B cell (primary cell): ENCODE measurements around the gene CTLA4. TPM values are rescaled to one million over a fixed set of nuclear protein-coding genes. Genes with fewer than 3 reads are reported as not detected.

Experiments
- ATAC-seq: fragments of 200-7000 bp; cut with Tn5 transposase; one replicate; pipeline ENCODE4 v1.10.0; 2021; ENCODE audit warnings: low read depth, mild to moderate bottlenecking, moderate number of reproducible peaks, moderate library complexity
- CTCF ChIA-PET: fragments of 350-600 bp; sonication (Branson Sonifier 250); formaldehyde crosslinking; loops from one replicate; lab custom pipeline; 2021; ENCODE audit warnings: antibody characterized with exemption, inconsistent platforms; lab: Charles Lee
- POLR2A ChIA-PET: fragments of 350-600 bp; sonication (Branson Sonifier 250); formaldehyde crosslinking; loops from one replicate; lab custom pipeline; 2021; ENCODE audit warnings: antibody characterized with exemption; lab: Charles Lee
- DNase-seq: peaks from one replicate; pipeline ENCODE4 v3.0.0; 2013
- H2AFZ ChIP-seq: 2 replicates; pipeline ENCODE4 v1.6.1; 2012; ENCODE audit warnings: mild to moderate bottlenecking, low read depth, low read length; ENCODE audit not compliant: insufficient read depth, poor library complexity, severe bottlenecking
- H3K27ac ChIP-seq, 2 donors: 1 replicate in 1 of 2; 2 replicates in 1 of 2; pipeline ENCODE4 v1.5.1; 2012 to 2013; ENCODE audit warnings: low read length in 2 of 2, mild to moderate bottlenecking in 2 of 2, moderate library complexity in 1 of 2
- H3K27me3 ChIP-seq, 4 experiments: fragments of 200-600 bp in 1 of 4; sonication (generic) in 1 of 4; replicated peaks in 1 of 4; 1 replicate in 2 of 4; 2 replicates in 2 of 4; pipeline versions ENCODE4 v1.6.1 to v1.7.0; 2013 to 2016; ENCODE audit warnings: low read length in 3 of 4, mild to moderate bottlenecking in 2 of 4, mixed read lengths in 1 of 4, moderate library complexity in 1 of 4; ENCODE audit not compliant: insufficient read depth in 4 of 4, control insufficient read depth in 3 of 4; ENCODE audit errors: control extremely low read depth in 1 of 4
- H3K36me3 ChIP-seq, 2 experiments: replicated peaks in 1 of 2; 1 replicate in 1 of 2; 2 replicates in 1 of 2; pipeline versions ENCODE4 v1.6.1 to v1.7.1; 2013; ENCODE audit warnings: low read length in 1 of 2; ENCODE audit not compliant: insufficient read depth in 2 of 2, control insufficient read depth in 1 of 2; ENCODE audit errors: control extremely low read depth in 1 of 2, extremely low read depth in 1 of 2
- H3K4me1 ChIP-seq, 2 donors: fragments of 200-600 bp in 1 of 2; sonication (generic) in 1 of 2; 1 replicate in 1 of 2; 2 replicates in 1 of 2; pipeline versions ENCODE4 v1.5.1 to v1.6.1; 2013 to 2017; ENCODE audit warnings: low read length in 2 of 2; ENCODE audit not compliant: control insufficient read depth in 2 of 2, insufficient read depth in 2 of 2
- H3K4me2 ChIP-seq: replicated peaks from 2 replicates; pipeline ENCODE3; 2012; ENCODE audit warnings: mild to moderate bottlenecking, low read depth, low read length; ENCODE audit not compliant: poor library complexity, severe bottlenecking
- H3K4me3 ChIP-seq, 5 experiments: fragments of 200-600 bp in 1 of 5; sonication (generic) in 1 of 5; 1 replicate in 3 of 5; 2 replicates in 2 of 5; pipeline versions ENCODE4 v1.5.1 to v1.7.0; 2011 to 2016; ENCODE audit warnings: low read length in 4 of 5, mild to moderate bottlenecking in 4 of 5, low read depth in 2 of 5, control low read depth in 1 of 5, moderate library complexity in 1 of 5; ENCODE audit not compliant: insufficient read depth in 1 of 5; ENCODE audit errors: control extremely low read depth in 1 of 5, extremely low read depth in 1 of 5
- H3K79me2 ChIP-seq: fragments of 200-600 bp; sonication (generic); one replicate; pipeline ENCODE4 v1.6.0; 2016; ENCODE audit warnings: low read length; ENCODE audit not compliant: control insufficient read depth, insufficient read depth
- H3K9ac ChIP-seq: fragments of 200-600 bp; sonication (generic); 2 replicates; pipeline ENCODE4 v1.6.1; 2017; ENCODE audit warnings: mild to moderate bottlenecking, low read length, moderate library complexity
- H3K9me3 ChIP-seq, 3 donors: one replicate each; pipeline versions ENCODE4 v1.6.1 to v1.7.1; 2013; ENCODE audit warnings: low read length in 2 of 3; ENCODE audit not compliant: control insufficient read depth in 2 of 3, insufficient read depth in 1 of 3; ENCODE audit errors: control extremely low read depth in 1 of 3
- H4K20me1 ChIP-seq: 2 replicates; pipeline ENCODE4 v1.6.0; 2012; ENCODE audit warnings: mild to moderate bottlenecking, low read length; ENCODE audit not compliant: insufficient read depth, control insufficient read depth, poor library complexity, severe bottlenecking
- H3K27ac Mint-ChIP-seq: one replicate; pipeline ENCODE4 v1.8.0; 2021; ENCODE audit warnings: mixed read lengths
- H3K27me3 Mint-ChIP-seq: one replicate; pipeline ENCODE4 v1.8.0; 2021; ENCODE audit warnings: mixed read lengths
- H3K4me1 Mint-ChIP-seq: one replicate; pipeline ENCODE4 v1.8.0; 2021; ENCODE audit warnings: mixed read lengths
- H3K4me3 Mint-ChIP-seq: one replicate; pipeline ENCODE4 v1.8.0; 2021; ENCODE audit warnings: mixed read lengths
- H3K9me3 Mint-ChIP-seq: one replicate; pipeline ENCODE4 v1.8.0; 2022; ENCODE audit warnings: mixed read lengths; ENCODE audit not compliant: insufficient read depth
- CTCF ChIP-seq: fragments of 200-600 bp; IDR thresholded peaks from one replicate; pipeline ENCODE4 v1.8.0; 2022; ENCODE audit warnings: antibody characterized with exemption, mild to moderate bottlenecking
- EZH2 ChIP-seq: IDR thresholded peaks from 2 replicates; pipeline ENCODE4 v1.6.1; 2012; ENCODE audit warnings: borderline replicate concordance, low read depth, mild to moderate bottlenecking, moderate library complexity, low read length; ENCODE audit not compliant: insufficient read depth, poor library complexity, severe bottlenecking
- WGBS: methylation state at CpG from one replicate; pipeline ENCODE4 v1.1.5; 2013; ENCODE audit warnings: missing lambda C conversion rate; ENCODE audit not compliant: insufficient coverage; 5-methylcytosine and 5-hydroxymethylcytosine counted together
- intact Hi-C: fragments of 100-400 bp; cut with micrococcal nuclease; formaldehyde crosslinking; loops from one replicate; pipeline ENCODE4 v1.10.0; 2022
- polyA plus RNA-seq: library from polyadenylated mRNA; depleted of rRNA; stranded (reverse); fragments of >200 nt; gene quantifications from 2 replicates; pipeline ENCODE4 v1.2.3, GENCODE V29; 2012
- total RNA-seq, 2 donors: library from RNA; stranded (reverse); fragments of 120-200 nt in 1 of 2; gene quantifications; 1 replicate in 1 of 2; 2 replicates in 1 of 2; pipeline versions ENCODE4 v1.2.3 to v1.2.4, GENCODE V29; 2013 to 2022

CTLA4 gene
- total and polyA plus RNA-seq, 2 donors (not counting 1 experiment from before 2014, with no cell fraction given): 0.30 TPM; not detected in 1

DNA sequence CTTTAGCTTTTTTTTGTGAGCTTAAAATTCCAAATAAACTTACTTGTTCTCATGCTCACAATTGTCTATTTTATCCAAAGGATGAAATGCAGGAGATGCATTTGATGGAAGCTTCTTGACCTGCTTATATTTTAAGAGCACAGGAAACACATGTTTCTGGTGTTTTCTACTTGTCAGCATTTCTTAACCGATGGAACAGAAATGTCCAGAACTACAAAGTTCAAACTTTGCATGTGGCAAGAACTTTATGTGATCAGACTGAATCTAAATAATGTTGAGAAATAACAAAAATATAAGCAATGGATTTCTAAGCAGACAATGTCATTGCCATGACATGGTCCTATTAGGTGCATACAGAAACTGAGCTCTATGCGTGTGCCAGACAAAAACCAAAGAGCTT is 9.9 kb upstream of the CTLA4 start:
- Mint-ChIP-seq H3K4me1 (peaks cover 2% of the 10 kb centered on the region), H3K9me3 (no peaks in the 10 kb centered on the region), H3K4me3 (no peak overlapping the region), H3K27me3 (peaks cover 31% of the 10 kb centered on the region), H3K27ac (no peak overlapping the region)
- H3K4me2 ChIP-seq: no peak overlapping the region
- intact Hi-C loops: no loop called here
- H4K20me1 ChIP-seq: no peaks in the 10 kb centered on the region
- no peaks in the 10 kb centered on the region for H3K4me1 ChIP-seq
- no peak for ATAC-seq
- WGBS: 20% methylated on average over 1 of the region's 2 CpGs
- H3K4me3 ChIP-seq: no peak overlapping the region
- no peaks in the 10 kb centered on the region for H3K9me3 ChIP-seq
- peaks cover 0 to 17% (median 0%) of the 10 kb centered on the region in 4 experiments for H3K27me3 ChIP-seq
- POLR2A ChIA-PET: no interaction called here
- no peak overlapping the region for H2AFZ ChIP-seq
- CTCF ChIA-PET: no interaction called here
- H3K79me2 ChIP-seq: no peaks in the 10 kb centered on the region
- TF ChIP-seq CTCF (no peak), EZH2 (no peak)
- no peak overlapping the region for H3K27ac ChIP-seq
- H3K36me3 ChIP-seq: no peaks in the 10 kb centered on the region
- DNase-seq: no peak
- H3K9ac ChIP-seq: no peak overlapping the region

DNA sequence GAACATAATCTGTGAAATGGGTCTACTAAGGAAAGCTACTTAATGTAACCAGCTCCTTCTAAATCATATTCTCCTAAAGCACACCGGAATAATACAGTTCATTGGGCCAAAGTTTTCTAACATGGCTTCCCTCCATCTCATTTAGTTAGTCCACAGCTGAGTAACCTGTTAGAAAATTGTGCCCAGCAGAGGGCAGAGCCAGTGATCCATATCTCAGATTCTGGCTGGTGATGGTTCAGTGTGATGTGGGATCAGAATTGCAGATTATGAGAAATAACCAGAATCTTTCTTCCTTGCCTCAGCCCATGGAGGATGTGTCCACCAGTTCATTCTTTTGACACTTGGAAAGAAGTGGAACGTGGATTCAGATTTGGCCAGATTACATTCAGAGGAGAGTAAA is 9.4 kb upstream of the CTLA4 start:
- peaks cover 0 to 17% (median 0%) of the 10 kb centered on the region in 4 experiments for H3K27me3 ChIP-seq
- CTCF ChIA-PET: no interaction called here
- H3K27ac Mint-ChIP-seq: no peak overlapping the region
- no peaks in the 10 kb centered on the region for H3K4me1 ChIP-seq
- no peak for TF ChIP-seq CTCF
- no peak for TF ChIP-seq EZH2
- no peak overlapping the region for H3K4me3 ChIP-seq
- no peaks in the 10 kb centered on the region for H3K9me3 ChIP-seq
- DNase-seq: no peak
- H3K4me2 ChIP-seq: no peak overlapping the region
- H2AFZ ChIP-seq: no peak overlapping the region
- ATAC-seq: no peak
- H3K36me3 ChIP-seq: no peaks in the 10 kb centered on the region
- 86% methylated on average over 2 of the region's 2 CpGs for whole genome bisulfite sequencing
- no peaks in the 10 kb centered on the region for H3K9me3 Mint-ChIP-seq
- H3K27ac ChIP-seq: no peak overlapping the region
- no peak overlapping the region for H3K9ac ChIP-seq
- POLR2A ChIA-PET: no interaction called here
- H3K27me3 Mint-ChIP-seq: peaks cover 31% of the 10 kb centered on the region
- H4K20me1 ChIP-seq: no peaks in the 10 kb centered on the region
- H3K79me2 ChIP-seq: no peaks in the 10 kb centered on the region
- no peak overlapping the region for H3K4me3 Mint-ChIP-seq
- H3K4me1 Mint-ChIP-seq: peaks cover 2% of the 10 kb centered on the region
- intact Hi-C loops: no loop called here
